ENCODE measurements around the gene APLF. TPM values are rescaled to one million over a fixed set of nuclear protein-coding genes. Genes with fewer than 3 reads are reported as not detected.
A peak's percentile ranks its signal among the peaks of the same experiment; 100 is the strongest.

The APLF gene
- total and polyA plus RNA-seq, 7 donors, result 0.52 to 4.3 (median 2.8) TPM

DNA sequence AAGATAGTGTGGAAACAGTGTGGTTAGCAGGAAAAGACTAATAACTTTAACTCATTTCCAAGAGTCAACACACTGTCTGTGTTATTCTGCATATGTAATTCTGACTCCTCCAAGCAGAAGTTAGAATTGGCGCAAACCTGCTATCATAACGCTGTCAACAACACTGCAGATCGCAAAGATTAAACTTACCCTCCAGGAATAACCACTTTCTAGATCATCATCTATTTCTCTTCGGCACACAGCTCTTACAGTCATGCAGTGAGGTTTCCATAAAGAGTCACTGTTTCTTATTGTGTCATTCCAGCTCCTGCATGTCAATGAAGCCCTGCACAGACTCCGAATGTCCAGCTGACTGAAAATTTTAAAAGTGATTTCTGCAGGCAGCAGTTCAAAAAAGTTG is 2.7 kb upstream of the APLF start:
- intact Hi-C loops (cut with DNase I), result loop anchor here (5.0 kb wide), 2 partner anchors 58 to 253 kb away; no protein-coding TSS in a partner anchor
- no peak for DNase-seq
- ATAC-seq, result no peak
- Histone ChIP-seq H3K9me3 (no peaks in the 10 kb centered on the region), H3K27ac (no peak overlapping the region), H3K4me1 (peaks cover 8% of the 10 kb centered on the region), H3K36me3 (ENCODE audit: insufficient read depth in 1 of 2, low read depth in 1 of 2) (peaks cover 0 to 14% of the 10 kb centered on the region in 2 donors), H3K27me3 (ENCODE audit: insufficient read depth in 3 of 3, low read length in 2 of 3) (no peaks in the 10 kb centered on the region), H3K4me3 (no peak overlapping the region)
- TF ChIP-seq, protein P1, sequence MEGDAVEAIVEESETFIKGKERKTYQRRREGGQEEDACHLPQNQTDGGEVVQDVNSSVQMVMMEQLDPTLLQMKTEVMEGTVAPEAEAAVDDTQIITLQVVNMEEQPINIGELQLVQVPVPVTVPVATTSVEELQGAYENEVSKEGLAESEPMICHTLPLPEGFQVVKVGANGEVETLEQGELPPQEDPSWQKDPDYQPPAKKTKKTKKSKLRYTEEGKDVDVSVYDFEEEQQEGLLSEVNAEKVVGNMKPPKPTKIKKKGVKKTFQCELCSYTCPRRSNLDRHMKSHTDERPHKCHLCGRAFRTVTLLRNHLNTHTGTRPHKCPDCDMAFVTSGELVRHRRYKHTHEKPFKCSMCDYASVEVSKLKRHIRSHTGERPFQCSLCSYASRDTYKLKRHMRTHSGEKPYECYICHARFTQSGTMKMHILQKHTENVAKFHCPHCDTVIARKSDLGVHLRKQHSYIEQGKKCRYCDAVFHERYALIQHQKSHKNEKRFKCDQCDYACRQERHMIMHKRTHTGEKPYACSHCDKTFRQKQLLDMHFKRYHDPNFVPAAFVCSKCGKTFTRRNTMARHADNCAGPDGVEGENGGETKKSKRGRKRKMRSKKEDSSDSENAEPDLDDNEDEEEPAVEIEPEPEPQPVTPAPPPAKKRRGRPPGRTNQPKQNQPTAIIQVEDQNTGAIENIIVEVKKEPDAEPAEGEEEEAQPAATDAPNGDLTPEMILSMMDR (IDR thresholded peaks at IDR 0.05), result no peak
- 93 to 97% (median 94%) methylated on average over 5 of the region's 5 CpGs for WGBS, 3 donors

DNA sequence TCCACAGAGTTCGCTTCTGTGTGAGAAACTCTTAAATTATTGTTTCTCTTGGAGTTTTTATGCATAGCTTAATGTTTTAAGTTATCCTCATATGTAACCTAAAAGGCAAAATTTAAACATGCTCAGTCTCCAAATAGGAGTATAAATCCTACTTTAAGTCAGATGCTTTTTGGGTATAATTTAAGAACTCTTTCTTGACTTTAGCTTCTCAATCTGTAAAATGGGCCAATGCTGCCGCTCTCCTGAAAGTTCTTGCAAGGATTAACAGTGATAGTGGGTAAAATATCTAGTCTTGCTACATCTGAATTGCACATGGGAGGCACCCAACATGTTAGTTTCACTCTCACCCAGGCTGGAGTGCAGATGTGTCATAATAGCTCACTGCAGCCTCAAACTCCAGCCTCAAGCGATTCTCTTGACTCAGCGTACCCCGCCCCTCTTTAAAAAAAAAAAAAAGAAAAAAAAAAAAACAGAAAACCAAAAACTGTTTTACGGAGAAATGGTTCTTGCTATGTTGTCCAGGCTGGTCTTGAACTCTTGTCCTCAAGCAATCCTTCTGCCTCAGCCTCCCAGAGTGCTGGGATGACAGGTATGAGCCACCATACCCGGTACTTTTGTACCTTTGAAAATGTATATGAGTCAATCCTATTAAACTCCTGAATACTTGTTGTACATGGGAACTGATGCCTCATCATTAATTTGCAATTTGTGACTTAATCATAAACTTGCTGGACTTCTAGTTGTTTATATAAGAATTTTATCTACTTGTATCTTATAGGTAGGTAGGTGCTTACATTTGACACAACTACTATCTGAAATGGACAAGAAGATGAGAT is 2.1 kb upstream of the APLF start:
- Histone ChIP-seq H3K27ac (peak overlapping the region; percentile 88), H3K27me3 (ENCODE audit: insufficient read depth in 3 of 3, low read length in 2 of 3) (no peaks in the 10 kb centered on the region), H3K4me3 (no peak overlapping the region), H3K36me3 (ENCODE audit: insufficient read depth in 1 of 2, low read depth in 1 of 2) (peaks cover 0 to 14% of the 10 kb centered on the region in 2 donors), H3K9me3 (no peaks in the 10 kb centered on the region), H3K4me1 (peaks cover 8% of the 10 kb centered on the region)
- ATAC-seq (no peak), DNase-seq (no peak)
- 92 to 94% (median 93%) methylated on average over 7 of the region's 7 CpGs for WGBS, 3 donors
- intact Hi-C loops (cut with DNase I), result loop anchor here in 1 of 2 donors (5.0 kb wide), 1 partner anchor 57 kb away; no protein-coding TSS in a partner anchor
- TF ChIP-seq, protein P1 (IDR thresholded peaks at IDR 0.05), result no peak

DNA sequence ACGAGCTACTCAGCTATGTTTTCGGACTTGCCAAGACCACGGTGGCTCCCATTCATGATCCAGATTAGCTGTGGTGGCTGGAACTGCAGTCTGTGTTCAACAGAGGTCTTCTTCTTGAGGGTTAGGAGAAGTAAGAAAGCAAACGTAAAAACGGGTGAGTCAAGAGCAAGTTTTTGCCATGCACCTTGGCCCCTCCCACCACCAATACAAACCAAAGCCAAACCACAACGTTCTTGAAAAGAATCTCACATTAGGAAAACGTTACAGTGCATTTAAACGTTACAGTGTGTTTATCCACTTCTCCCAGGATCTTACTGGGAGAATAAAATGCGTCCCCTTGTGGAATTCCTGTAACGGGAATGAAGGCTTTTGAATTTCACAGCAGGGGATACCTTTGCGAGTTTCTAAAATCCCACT is 1.0 kb upstream of the APLF start:
- TF ChIP-seq, protein P1 (IDR thresholded peaks at IDR 0.05), result peak; percentile 6

DNA sequence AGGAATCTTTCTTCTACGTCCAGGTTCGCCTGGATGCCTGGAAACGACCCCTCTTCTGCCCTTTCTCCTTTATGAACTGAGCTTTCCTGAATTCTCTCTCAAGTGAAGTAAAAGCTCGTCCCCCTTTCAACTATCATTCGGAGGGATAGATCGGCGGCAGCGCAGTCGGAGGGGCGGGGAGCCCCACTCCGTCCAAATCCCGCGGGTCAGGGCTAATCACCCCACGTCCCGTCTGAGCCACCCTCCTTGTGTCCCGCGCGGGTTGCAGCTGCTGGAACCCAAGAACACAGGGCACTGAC is 658 bp upstream of the APLF start:
- ATAC-seq (peak; percentile 40 to 68 (median 54)), DNase-seq (no peak)
- Histone ChIP-seq H3K4me1 (peaks cover 8% of the 10 kb centered on the region), H3K27me3 (ENCODE audit: insufficient read depth in 3 of 3, low read length in 2 of 3) (no peaks in the 10 kb centered on the region), H3K9me3 (no peaks in the 10 kb centered on the region), H3K4me3 (peak overlapping the region; percentile 96), H3K36me3 (ENCODE audit: insufficient read depth in 1 of 2, low read depth in 1 of 2) (peaks cover 0 to 14% of the 10 kb centered on the region in 2 donors), H3K27ac (peak overlapping the region; percentile 88)
- TF ChIP-seq, protein P1 (IDR thresholded peaks at IDR 0.05), result no peak
- intact Hi-C loops (cut with DNase I), result loop anchor here in 1 of 2 donors (2.0 to 5.0 kb wide), 2 partner anchors 56 to 248 kb away; no protein-coding TSS in a partner anchor
- 0% methylated on average over 18 of the region's 18 CpGs for WGBS, 3 donors

More for the DNA sequence above, 1.0 kb upstream of the APLF start:
- DNase-seq (no peak), ATAC-seq (no peak)
- H3K27ac ChIP-seq, result peak overlapping the region; percentile 88
- 8 to 10% (median 8%) methylated on average over 11 of the region's 11 CpGs for WGBS, 3 donors
- no peaks in the 10 kb centered on the region for H3K9me3 ChIP-seq
- H3K27me3 ChIP-seq (ENCODE audit: insufficient read depth in 3 of 3, low read length in 2 of 3), result no peaks in the 10 kb centered on the region
- H3K36me3 ChIP-seq (ENCODE audit: insufficient read depth in 1 of 2, low read depth in 1 of 2), result peaks cover 0 to 14% of the 10 kb centered on the region in 2 donors
- intact Hi-C loops (cut with DNase I), result loop anchor here in 1 of 2 donors (2.0 to 5.0 kb wide), 2 partner anchors 56 to 248 kb away; no protein-coding TSS in a partner anchor
- H3K4me3 ChIP-seq, result peak overlapping the region; percentile 96
- peaks cover 8% of the 10 kb centered on the region for H3K4me1 ChIP-seq

Data from psoas muscle (tissue), 8 donors.